DLD1 (cell line): ENCODE data around the gene PNO1.
"Not testable (repeated sequence)": the region's sequence is repeated elsewhere in the genome, so short reads cannot be mapped to it uniquely, and the experiment has no call there.

Source experiments
- in situ Hi-C: cut with HindIII; loops from 2 replicates; pipeline ENCODE4 v1.10.0; 2017; ENCODE audit warnings: low sequenced_read_pairs

Gene PNO1

GRCh38 chr2:68157402-68158133 is at the start of gene PNO1:
Gene PNO1, plus strand, starts transcription at chr2:68157888. Its CDS starts 47 bp downstream, at chr2:68157935.
- in situ Hi-C loops = no loop called here

DNA sequence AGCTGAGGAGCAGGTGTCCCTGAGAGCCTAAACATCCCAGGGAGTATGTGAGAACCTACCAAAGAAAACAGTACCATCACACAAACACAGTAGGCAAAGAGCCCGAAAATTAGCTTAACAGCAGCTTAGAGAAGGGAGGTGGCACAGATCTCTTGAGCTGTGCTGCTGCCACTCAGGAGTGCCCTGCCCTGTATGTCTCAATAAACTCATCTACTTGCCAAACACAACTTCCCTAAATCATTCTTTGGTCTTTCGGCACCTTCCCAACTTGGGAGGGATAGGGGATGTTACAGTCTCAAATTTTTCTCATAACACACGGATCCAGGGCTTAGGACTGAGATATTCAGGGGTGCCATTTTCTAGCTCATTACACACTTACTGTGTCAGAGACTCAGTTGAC is 49.6 kb upstream of the PNO1 start:
- in situ Hi-C loops = no loop called here

GRCh38 chr2:68110102-68110501 is 47.6 kb upstream of the PNO1 start:
- in situ Hi-C loops = no loop called here

DNA sequence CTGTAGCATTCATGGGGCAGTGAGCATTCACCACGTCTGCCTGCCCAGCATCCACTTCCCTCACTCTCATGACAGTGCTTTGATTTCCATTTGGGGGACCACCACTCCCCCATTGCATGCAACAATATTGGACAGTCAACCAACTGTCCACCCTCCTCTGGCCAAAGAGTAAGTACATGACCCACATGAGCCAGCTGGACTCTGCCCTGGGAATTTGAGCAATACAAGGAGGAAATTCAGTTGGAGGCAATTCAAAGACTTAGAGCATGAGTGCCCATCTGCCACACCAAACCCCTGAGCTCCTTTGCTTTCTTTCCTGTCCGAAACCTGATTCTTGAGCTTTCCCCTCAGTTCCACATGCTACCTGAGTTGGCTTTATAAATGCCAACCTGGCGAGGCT is 41.7 kb upstream of the PNO1 start:
- in situ Hi-C loops = no loop called here

GRCh38 chr2:68117922-68118321 is 39.8 kb upstream of the PNO1 start:
- in situ Hi-C loops = not testable (repeated sequence)

DNA sequence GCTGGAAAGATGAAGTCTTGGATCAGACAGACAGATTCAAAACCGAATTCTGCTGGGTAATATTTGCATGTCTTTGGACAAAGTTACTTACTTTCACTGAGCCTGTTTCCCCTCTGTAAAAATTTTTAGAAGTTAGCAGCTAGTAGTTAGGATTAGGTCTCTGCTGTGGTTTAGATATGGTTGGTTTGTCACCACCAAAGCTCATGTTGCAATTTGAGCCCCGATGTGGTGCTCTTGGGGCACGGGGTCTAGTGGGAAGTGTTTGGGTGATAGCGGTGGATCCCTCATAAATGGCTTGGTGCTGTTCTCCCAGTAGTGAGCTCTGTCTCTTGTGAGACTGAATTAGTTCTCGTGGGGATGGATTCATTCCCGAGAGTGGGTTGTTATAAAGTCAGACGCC is 38.9 kb upstream of the PNO1 start:
- in situ Hi-C loops = no loop called here

DNA sequence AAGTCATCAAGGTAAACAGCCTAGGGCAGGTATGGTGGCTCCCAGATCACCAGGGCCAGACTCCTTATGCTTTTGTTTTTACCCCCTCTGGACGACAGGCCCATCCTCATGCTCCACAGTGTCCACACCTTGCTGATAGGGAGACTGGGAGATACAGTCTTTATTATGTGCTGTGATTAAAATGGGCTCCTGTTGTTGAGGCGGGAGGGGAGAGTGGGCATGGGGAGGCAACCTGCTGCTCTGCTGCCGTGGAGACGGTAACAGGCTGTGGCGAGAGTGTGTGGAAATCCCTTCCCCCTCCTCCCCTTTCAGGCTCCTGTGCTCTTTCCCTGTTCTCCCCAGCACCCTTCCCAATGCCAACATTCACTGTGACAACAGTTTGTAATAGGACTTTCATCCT is 38.2 kb upstream of the PNO1 start:
- in situ Hi-C loops = no loop called here

GRCh38 chr2:68121873-68122679 is 35.6 kb upstream of the PNO1 start:
- in situ Hi-C loops = no loop called here

DNA sequence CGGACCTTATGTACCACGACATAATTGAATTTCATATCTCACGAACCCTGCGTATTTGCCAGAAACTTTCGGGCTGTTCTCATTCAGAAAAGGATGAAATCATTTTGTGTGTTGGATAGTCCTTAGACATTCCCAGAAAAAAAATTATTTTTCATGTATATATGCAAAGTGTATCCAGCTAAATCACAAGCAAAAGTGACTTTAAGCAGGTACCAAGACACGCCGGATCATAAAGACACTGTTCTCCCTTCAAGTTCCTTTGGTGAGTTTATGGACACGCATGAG is 35.1 kb upstream of the PNO1 start:
- in situ Hi-C loops = no loop called here

DNA sequence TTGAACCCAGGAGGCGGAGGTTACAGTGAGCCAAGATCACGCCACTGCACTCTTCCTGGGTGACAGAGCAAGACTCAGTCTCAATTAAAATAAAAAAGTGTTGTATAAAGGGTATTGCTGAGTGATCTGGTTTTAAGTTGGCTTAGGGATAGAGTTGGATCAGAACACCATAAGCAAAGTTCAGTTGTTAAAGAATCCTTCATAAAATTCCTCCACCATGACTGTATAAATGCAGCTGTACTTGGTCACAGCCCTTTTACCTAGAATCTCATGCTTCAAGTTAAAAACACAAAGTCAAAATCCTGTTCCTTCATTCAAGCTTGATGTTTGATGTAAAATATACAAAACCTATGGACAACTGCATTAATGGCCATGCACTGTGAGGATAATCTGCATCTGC is 33.4 kb upstream of the PNO1 start:
- in situ Hi-C loops = no loop called here

- in situ Hi-C loops = no loop called here
Measured at GRCh38 chr2:68125821-68126220, 31.9 kb upstream of the PNO1 start.

DNA sequence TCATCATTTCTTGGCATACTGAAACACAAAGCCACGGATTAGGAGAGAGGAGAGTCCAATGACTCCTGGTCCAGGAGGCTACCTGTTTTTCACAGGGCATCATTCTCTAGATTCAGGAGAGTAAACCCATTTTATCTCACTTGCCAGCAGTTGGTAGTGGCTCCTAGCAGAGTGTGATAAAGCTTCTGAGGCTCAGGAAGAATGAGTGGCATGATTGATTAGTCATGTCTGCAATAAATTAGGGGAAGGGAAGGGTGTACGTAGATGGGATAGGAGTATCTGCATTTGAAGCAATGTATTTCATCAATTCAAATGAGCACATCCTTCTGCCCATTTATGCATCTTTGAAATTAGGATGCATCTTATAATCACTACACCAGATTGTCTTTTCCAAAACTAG is 31.1 kb upstream of the PNO1 start:
- in situ Hi-C loops = no loop called here

GRCh38 chr2:68127358-68128242 is 30.1 kb upstream of the PNO1 start:
- in situ Hi-C loops = no loop called here

GRCh38 chr2:68134120-68134519 is 23.6 kb upstream of the PNO1 start:
- in situ Hi-C loops = no loop called here

- in situ Hi-C loops = no loop called here
Measured at GRCh38 chr2:68134554-68134953, 23.1 kb upstream of the PNO1 start.

DNA sequence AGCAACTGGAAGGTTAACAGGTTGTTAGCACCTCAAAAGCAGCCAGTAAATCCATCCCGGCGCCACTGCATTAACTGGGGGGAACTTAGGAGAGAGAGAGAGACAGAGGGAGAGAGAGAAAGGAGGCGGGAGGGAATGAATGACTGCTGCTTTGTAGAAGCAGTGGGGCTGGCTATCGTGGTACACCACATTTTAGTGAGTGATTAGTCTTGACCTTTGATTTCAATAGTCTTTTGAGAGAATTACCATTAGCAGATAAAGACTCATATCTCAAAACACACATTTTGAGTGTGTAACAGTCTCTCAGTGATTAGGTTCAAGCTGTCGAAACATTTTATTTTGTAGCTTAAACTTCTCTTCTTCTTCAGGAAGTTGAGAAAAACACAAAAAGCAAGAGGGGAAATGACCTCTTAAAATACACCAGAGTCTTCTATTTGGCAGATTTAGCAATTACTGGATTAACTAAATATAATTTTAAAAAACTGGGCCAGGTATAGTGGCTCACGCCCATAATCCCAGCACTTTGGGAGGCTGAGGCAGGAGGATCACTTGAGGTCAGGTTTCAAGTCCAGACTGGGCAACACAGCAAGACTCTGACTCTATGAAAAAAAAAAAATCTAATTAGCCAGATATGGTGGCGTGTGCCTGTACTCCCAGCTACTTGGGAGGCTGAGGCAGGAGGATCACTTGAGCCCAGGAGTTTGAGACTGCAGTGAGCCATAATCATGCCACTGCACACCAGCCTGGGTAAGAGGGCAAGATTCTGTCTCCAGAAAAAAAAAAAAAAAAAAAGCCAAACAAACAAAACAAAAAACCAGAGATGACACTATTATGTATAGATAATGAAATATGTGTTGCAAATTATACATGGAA is 22.0 kb upstream of the PNO1 start:
- in situ Hi-C loops = no loop called here

DNA sequence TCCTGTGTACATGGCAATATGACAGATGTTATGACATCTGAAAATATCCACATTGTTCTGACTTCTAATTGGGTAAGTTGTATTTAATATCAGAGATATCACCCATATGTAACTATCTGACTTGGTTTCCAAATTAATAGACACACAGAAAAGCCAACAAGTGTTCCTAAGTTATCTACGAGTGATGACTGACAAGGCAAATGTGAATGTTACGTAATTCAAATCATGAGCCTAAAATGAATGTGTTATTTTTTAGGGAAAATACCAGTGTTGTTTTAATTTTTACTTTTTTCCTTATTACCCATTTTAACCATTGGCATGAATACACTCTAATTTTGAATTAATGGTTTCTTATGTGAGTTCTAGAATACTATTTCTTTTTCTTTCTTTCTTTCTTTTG is 15.8 kb upstream of the PNO1 start:
- in situ Hi-C loops = no loop called here

- in situ Hi-C loops = no loop called here
Measured at GRCh38 chr2:68151037-68151436, 6.7 kb upstream of the PNO1 start.

DNA sequence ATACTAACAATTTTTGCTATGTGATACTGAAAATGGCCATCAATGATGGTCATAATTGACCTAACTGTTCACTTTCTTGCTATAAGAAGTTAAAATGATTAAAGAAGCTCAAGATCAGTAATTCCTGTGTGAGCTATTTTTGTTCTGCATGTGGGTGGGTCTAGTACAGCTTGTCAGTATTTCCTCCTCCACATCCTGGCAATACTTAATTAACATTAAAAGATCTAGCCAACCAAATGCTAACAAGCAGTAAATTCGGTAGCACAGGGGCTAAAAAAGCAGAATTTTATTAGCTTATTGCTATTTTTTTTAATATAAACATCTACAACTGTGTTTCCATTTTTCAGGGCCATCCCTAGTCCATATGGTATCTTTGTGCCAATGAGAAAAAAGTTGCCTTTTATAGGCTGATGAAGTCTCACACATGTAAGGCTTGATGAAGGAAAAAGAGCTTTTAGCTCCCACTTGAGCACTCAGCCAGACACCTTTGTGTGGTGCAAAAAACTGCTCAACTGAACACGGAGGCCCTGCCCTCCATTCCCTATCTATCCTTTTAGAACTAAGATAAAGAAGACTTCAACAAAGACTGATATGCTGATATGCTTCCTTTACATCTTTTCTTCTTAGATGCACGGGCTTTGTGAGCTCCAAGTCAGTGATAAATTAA is 4.9 kb upstream of the PNO1 start:
- in situ Hi-C loops = no loop called here

DNA sequence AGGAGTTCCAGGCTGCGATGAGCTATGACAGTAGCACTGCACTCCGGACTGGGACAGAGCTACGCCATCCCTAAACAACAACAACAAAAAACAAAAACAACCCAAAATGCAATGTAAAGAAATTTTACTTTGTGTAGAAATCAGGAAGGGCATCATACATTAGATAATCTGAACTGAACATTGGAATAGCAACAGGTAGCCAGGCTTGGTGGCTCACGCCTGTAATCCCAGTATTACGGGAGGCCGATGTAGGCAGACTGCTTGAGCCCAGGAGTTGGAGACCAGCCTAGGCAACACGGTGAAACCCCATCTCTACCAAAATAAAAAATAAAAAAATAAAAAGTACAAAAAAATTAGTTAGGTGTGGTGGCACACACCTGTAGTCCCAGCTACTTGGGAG is 2.1 kb upstream of the PNO1 start:
- in situ Hi-C loops = no loop called here
